ENCODE results near the gene CPEB1. TPM values are rescaled to one million over a fixed set of nuclear protein-coding genes. Genes with fewer than 3 reads are reported as not detected.
A peak's percentile ranks its signal among the peaks of the same experiment; 100 is the strongest.

Gene CPEB1
- total RNA-seq, 2 donors from 2014 or later: 0.58 to 2.5 TPM

DNA sequence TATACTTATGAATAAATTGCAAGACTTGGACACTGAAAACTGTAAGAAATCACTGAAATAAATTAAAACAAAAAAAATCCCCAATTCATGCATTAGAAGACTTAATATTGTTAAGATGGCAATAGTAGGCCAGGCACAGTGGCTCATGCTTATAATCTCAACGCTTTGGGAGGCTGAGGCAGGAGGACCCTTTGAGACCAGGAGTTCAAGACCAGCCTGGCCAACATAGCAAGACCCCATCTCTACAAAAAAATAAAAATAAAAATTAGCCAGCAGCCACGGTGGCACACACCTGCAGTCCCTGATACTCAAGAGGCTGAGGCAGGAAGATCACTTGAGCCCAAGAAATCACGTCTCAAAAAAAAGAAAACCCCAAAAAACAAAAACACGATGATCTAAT is 35.8 kb downstream of the CPEB1 start:
- ATAC-seq (no peak), DNase-seq (no peak)
- intact Hi-C loops (cut with DNase I, micrococcal nuclease): no loop called here

DNA sequence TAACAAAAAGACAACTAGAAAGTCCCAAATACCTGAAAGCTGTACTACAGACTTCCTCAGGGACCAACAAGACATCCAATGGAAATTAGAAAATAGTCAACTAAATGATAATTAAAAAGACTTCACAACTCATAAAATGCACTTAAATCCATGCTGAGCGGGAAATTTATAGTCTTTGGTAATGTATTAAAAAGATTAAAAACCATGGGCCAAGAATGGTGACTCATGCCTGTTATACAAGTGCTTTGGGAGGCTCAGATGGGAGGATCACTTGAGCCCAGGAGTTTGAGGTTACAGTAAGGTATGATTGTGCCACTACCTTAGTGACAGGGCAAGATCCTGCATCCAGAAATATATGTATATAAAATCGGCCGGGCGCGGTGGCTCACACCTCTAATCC is 45.0 kb downstream of the CPEB1 start:
- DNase-seq: no peak
- no peak for ATAC-seq
- intact Hi-C loops (cut with DNase I, micrococcal nuclease): no loop called here

- no peak for ATAC-seq
- DNase-seq: no peak
- intact Hi-C loops (cut with DNase I, micrococcal nuclease): no loop called here
These were observed 47.3 kb downstream of the CPEB1 start for GRCh38 chr15:82599862-82600261.

DNA sequence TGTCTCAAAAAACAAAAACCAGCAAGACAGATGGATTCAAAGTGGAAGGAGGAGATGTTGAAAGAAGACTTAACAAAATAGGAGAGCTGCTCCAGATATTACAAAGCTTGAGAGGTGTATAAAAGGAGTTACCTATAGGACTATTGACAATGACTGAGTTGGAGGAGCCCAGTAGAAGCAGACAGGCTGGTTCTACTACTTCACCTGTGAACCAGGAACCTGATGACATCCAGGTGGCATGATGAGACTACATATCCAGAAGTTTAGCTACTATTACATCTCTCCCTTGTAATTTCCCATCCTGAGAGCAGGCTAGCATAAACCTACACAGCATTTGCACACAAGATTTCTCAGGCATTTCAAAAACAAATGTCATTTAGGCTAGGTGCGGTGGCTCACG is 49.3 kb downstream of the CPEB1 start:
- DNase-seq (no peak), ATAC-seq (no peak)
- intact Hi-C loops (cut with DNase I, micrococcal nuclease): no loop called here

DNA sequence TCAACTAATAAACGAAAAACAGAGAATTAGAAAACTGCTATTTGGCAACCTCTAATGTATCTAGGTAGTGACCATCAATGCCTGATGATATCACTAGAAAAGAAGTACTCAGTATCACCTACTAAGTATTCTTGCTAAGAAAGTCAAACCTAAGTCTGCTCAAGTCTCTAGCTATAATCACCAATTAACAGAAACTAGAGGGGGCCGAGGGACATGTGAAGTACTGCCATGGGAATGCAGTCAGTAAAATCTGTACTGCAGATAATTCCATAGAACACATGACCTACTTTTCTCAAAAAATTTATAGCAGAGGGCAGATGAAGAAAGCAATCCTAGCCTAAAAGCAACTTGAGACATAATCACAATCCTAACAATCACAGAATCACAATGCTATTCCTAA is 51.4 kb downstream of the CPEB1 start:
- DNase-seq (no peak), ATAC-seq (no peak)
- intact Hi-C loops (cut with DNase I, micrococcal nuclease): no loop called here

- ATAC-seq (no peak), DNase-seq (no peak)
- intact Hi-C loops (cut with DNase I, micrococcal nuclease): no loop called here
These were observed 52.0 kb downstream of the CPEB1 start for GRCh38 chr15:82595203-82595602.

DNA sequence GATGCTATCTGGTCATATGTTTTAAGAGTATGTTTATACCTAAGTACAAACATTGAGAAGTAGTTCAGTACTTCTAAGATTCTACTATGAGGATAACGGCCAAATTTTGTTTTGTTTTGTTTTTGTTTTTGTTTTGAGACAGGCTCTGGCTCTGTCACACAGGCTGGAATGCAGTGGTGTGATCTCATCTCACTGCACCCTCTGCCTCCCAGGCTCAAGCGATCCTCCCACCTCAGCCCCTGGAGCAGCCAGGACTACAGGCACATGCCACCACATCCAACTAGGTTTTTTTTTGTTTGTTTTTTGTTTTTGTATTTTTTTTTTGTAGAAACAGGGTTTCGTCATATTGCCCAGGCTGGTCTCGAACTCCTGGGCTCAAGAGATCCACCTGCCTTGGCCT is 59.4 kb downstream of the CPEB1 start:
- ATAC-seq (no peak), DNase-seq (no peak)
- intact Hi-C loops (cut with DNase I, micrococcal nuclease): no loop called here

DNA sequence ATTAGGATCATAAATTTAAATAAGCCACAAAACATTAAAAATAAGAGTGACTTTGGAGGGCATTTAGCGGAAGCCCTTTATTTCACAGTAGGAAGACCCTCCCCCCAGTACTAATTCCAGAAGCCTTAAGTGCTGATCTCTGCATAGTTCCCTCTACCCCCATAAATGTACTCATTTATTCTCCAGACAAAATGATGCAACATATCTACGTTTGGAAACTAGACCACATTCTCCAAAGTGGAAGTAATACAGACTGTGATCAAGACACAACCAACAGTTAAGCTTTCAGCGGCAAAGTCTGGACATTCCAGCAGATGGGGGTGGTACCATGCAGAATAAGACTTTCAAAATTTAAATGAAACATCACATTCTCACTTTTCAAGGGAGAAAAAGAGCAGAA is 62.1 kb downstream of the CPEB1 start:
- ATAC-seq (no peak), DNase-seq (no peak)
- intact Hi-C loops (cut with DNase I, micrococcal nuclease): no loop called here

- intact Hi-C loops (cut with DNase I, micrococcal nuclease): no loop called here
- DNase-seq (no peak), ATAC-seq (no peak)
These were observed 66.5 kb downstream of the CPEB1 start for GRCh38 chr15:82580713-82581112.

GRCh38 chr15:82575335-82575734 is 71.8 kb downstream of the CPEB1 start:
- ATAC-seq (no peak), DNase-seq (no peak)
- intact Hi-C loops (cut with DNase I, micrococcal nuclease): no loop called here

DNA sequence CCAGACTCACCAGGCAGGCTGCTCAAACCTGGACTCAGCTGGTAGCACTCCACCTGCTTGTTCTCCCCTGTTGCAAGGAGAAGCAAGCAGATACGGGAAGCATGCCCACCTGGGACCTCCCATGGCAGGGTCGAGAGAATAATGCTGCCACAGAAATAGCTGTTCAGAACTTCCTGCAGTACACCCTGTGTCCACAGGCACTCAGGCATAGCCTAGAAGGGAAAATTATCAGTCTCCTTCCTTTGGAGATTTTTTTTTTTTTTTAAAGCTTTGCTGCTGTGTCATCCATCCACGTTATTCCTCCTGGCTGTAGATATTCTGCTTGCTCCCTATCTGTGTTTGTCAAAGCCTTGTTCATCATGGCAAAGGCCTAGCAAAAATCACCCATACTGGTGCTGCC is 74.2 kb downstream of the CPEB1 start:
- no peak for ATAC-seq
- DNase-seq: no peak
- intact Hi-C loops (cut with DNase I, micrococcal nuclease): no loop called here

DNA sequence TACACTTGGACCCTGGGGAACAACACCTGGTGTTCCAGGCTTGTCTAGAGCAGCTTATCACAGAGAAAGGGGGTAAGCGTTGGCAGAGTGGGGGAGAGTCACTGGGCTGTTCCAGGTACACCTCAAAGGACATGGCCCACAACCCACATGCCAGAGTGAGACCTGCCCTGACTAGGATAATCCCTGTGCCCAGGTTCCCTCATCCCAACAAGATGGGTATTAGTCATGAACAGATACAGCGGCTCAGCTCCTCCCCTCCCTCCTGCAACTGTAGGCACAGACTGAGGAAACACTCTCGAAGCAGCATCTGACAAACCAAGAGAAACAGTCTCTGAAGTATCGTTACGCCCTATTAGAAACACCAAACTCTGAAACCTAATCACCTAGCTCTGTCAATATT is 74.9 kb downstream of the CPEB1 start:
- ATAC-seq: no peak
- no peak for DNase-seq
- intact Hi-C loops (cut with DNase I, micrococcal nuclease): no loop called here

- intact Hi-C loops (cut with DNase I, micrococcal nuclease): no loop called here
- DNase-seq (peak; percentile 40 to 53), ATAC-seq (peak; percentile 39)
These were observed 75.4 kb downstream of the CPEB1 start for GRCh38 chr15:82571722-82572222.

- intact Hi-C loops (cut with DNase I, micrococcal nuclease): no loop called here
- DNase-seq (no peak), ATAC-seq (no peak)
These were observed 76.2 kb downstream of the CPEB1 start for GRCh38 chr15:82570721-82571508.

- ATAC-seq: no peak
- intact Hi-C loops (cut with DNase I, micrococcal nuclease): no loop called here
- DNase-seq: no peak
These were observed 77.3 kb downstream of the CPEB1 start for GRCh38 chr15:82569834-82570233.

DNA sequence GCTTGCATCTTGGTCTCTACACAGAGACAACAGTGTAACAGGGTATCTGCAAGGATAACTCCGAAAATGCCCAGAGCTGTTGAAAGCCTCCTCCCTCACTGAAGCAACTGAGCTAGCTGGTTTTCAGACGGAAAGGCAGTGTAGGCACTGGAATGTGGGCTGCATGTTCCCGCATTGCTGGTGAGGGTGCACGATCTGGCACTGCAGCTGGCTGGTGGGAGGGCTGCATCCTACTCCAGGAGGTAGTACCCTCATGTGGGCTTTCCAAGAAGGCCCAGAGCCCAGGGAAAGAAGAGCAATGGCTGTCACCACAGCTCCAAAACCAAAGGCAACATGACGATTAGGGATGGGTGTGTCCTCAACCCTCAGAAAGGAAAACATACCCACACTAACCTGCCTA is 78.2 kb downstream of the CPEB1 start:
- no peak for ATAC-seq

DNA sequence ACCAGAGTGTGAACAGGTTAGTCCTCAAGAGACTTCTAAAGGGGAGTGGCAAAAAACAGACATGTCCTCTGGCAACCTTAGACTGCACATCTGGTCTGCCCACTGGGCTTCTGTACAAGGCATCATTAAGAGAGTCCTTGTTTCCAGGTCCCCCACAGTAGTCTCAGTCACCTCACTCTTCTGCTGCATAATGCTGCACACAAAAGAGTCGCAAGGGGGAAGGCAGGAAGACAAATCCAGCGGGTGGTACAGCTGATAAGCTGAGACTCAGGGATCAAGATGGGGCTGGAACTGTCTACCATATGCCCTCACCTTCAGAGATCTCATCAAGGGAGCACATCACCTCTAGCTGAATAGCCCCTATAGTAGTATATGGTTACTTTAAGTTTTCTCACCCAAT is 79.5 kb downstream of the CPEB1 start:
- intact Hi-C loops (cut with DNase I, micrococcal nuclease): no loop called here
- no peak for DNase-seq
- no peak for ATAC-seq

More for the DNA sequence above, 78.2 kb downstream of the CPEB1 start:
- no peak for DNase-seq
- intact Hi-C loops (cut with DNase I, micrococcal nuclease): no loop called here

GRCh38 chr15:82566690-82567089 is 80.5 kb downstream of the CPEB1 start:
- DNase-seq: no peak
- no peak for ATAC-seq
- intact Hi-C loops (cut with DNase I, micrococcal nuclease): no loop called here

GRCh38 chr15:82558502-82558901 is 88.7 kb downstream of the CPEB1 start:
- intact Hi-C loops (cut with DNase I, micrococcal nuclease): no loop called here
- DNase-seq (no peak), ATAC-seq (no peak)

GRCh38 chr15:82556315-82557035 is 90.7 kb downstream of the CPEB1 start:
- no peak for DNase-seq

More at GRCh38 chr15:82556315-82557035, 90.7 kb downstream of the CPEB1 start:
- intact Hi-C loops (cut with DNase I, micrococcal nuclease): no loop called here
- ATAC-seq: no peak
